Fibroblast of lung (primary cell): ENCODE measurements around the gene TDRD15.

Source experiments
- CTCF ChIP-seq, 2 donors: IDR thresholded peaks in 1 of 2; conservative IDR thresholded peaks in 1 of 2; 1 replicate in 1 of 2; 2 replicates in 1 of 2; pipeline ENCODE4 v1.5.1; 2011 to 2012; ENCODE audit warnings: low read length in 2 of 2, control low read depth in 1 of 2, inconsistent platforms in 1 of 2, low read depth in 1 of 2, mild to moderate bottlenecking in 1 of 2
- EZH2 ChIP-seq: IDR thresholded peaks from 2 replicates; pipeline ENCODE4 v1.5.1; 2012; ENCODE audit warnings: low read length, control low read depth, mild to moderate bottlenecking; ENCODE audit errors: missing control alignments

GRCh38 chr2:21097331-21097730 is 26.4 kb upstream of the TDRD15 start:
- no peak for TF ChIP-seq CTCF (conservative IDR thresholded peaks at IDR 0.05 in 1 of 2, IDR thresholded peaks at IDR 0.05 in 1 of 2; ENCODE audit: low read depth in 1 of 2, low read length in 2 of 2)
- no peak for TF ChIP-seq EZH2
